Measurements from ENCODE around the gene AKNA. TPM values are rescaled to one million over a fixed set of nuclear protein-coding genes. Genes with fewer than 3 reads are reported as not detected.
A peak's percentile ranks its signal among the peaks of the same experiment; 100 is the strongest.

Gene AKNA
- polyA plus RNA-seq, 2 of the 4 experiments (the other 2 are of a cell fraction) = 2.7 to 4.6 TPM

DNA sequence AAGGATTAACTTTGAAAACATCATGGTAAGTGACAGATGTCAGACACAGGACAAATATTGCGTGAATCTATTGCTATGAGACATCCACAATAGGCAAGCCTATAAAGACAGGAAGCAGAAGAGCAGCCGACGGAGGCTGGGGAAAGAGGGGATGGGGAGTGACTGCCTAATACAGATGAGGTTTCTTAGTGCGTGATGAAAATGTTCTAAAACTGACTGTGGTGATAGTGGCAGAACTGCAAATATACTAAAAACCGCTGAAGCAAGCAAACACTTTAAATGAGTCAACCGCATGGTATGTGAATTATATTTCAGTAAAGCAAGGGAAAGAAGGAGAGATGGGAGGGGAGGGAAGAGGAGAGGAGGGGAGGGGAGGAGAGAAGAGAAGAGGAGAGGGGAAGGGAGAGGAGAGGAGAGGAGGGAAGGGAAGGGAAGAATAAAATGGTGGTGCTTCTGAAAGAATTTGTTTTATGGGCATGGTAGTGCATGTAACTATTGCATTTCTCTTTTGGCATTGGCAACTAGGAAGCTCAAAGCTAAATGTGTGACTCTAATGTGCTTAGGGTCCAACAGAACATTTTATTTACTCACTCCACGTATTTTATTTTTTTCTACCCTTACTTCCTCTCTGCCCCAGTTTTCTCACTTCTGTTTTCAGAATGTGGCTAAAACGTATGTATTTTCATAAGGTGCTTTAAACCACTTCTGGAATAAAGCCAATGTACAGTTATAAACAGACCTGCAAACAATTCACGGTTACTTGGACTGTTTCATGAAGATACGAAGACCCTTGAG is 21.3 kb downstream of the AKNA start:
- Histone ChIP-seq H3K4me2 (peak overlapping the region; percentile 55), H3K4me1 (peaks cover 21% of the 10 kb centered on the region), H3K4me3 (no peak overlapping the region), H3K27ac (peak overlapping the region; percentile 33 to 50; a peak in 3 of 6 replicates), H3K9me3 (no peaks in the 10 kb centered on the region)
- TF ChIP-seq MAFK (IDR thresholded peaks at IDR 0.05; ENCODE audit: partially characterized antibody) (peak; percentile 26), REST (IDR thresholded peaks at IDR 0.05) (no peak)
- POLR2A ChIA-PET = no interaction called here
- peak in 1 of 2 experiments; percentile 9 for DNase-seq (ENCODE audit: low read depth in 1 of 2, low spot score in 1 of 2)
- WGBS (ENCODE audit: missing lambda C conversion rate) = 42% methylated on average over 10 of the region's 10 CpGs
- CTCF ChIA-PET = interaction anchor here (0.6 to 1.8 kb wide), 10 partner anchors 7 to 68 kb away, joined by 3 to 6 read pairs (median 3); no protein-coding TSS in a partner anchor
- peak; percentile 25 to 50; a peak in 4 of 6 replicates for ATAC-seq
- no peak for FAIRE-seq

DNA sequence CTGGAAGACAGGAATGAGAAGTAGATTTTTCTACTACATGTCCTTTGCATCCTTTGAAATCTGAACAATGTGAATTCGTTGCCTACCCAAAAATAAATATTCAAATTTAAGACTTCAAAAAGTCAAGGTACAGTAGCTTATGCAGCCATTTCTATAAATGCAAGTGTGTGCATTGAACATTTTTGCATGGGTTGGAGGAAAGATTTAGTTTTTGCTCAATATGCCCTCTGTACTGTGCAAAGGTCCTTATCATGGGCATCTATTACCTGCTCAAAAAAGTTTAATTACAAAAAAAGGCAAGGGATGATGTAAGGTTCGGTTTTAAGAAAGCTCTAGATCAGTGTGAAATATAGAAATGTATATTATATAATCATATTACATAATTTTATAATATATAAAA is 22.6 kb downstream of the AKNA start:
- no peak for DNase-seq (ENCODE audit: low read depth in 1 of 2, low spot score in 1 of 2)
- no peaks in the 10 kb centered on the region for H3K9me3 ChIP-seq
- POLR2A ChIA-PET = no interaction called here
- peaks cover 21% of the 10 kb centered on the region for H3K4me1 ChIP-seq
- 86% methylated on average over 2 of the region's 2 CpGs for WGBS (ENCODE audit: missing lambda C conversion rate)
- TF ChIP-seq ZNF302 (CRISPR knock-in tag; IDR thresholded peaks at IDR 0.05) (no peak), HES2 (IDR thresholded peaks at IDR 0.05) (no peak), CBX8 (IDR thresholded peaks at IDR 0.05) (no peak), FOSB (CRISPR knock-in tag; IDR thresholded peaks at IDR 0.05) (no peak), MAZ (IDR thresholded peaks at IDR 0.05; ENCODE audit: borderline replicate concordance, low read depth, low read length) (no peak), FOXS1 (CRISPR knock-in tag; IDR thresholded peaks at IDR 0.05) (no peak), ZC3H11A (IDR thresholded peaks at IDR 0.05) (no peak), GATA3 (IDR thresholded peaks at IDR 0.05; ENCODE audit: borderline replicate concordance) (no peak), RFX5 (IDR thresholded peaks at IDR 0.05) (no peak), CEBPB (IDR thresholded peaks at IDR 0.05) (no peak), EHF (CRISPR knock-in tag; IDR thresholded peaks at IDR 0.05) (no peak), E2F6 (IDR thresholded peaks at IDR 0.05; ENCODE audit: borderline replicate concordance, low read depth) (no peak), HDAC2 (IDR thresholded peaks at IDR 0.05) (no peak), JUNB (IDR thresholded peaks at IDR 0.05) (no peak), ELK1 (IDR thresholded peaks at IDR 0.05; ENCODE audit: low read depth, low read length) (no peak), CHD2 (IDR thresholded peaks at IDR 0.05; ENCODE audit: low read length, partially characterized antibody) (no peak), HEYL (CRISPR knock-in tag; IDR thresholded peaks at IDR 0.05) (no peak), PBX3 (IDR thresholded peaks at IDR 0.05) (no peak)
- TF ChIP-seq, protein P1, sequence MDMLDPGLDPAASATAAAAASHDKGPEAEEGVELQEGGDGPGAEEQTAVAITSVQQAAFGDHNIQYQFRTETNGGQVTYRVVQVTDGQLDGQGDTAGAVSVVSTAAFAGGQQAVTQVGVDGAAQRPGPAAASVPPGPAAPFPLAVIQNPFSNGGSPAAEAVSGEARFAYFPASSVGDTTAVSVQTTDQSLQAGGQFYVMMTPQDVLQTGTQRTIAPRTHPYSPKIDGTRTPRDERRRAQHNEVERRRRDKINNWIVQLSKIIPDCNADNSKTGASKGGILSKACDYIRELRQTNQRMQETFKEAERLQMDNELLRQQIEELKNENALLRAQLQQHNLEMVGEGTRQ (IDR thresholded peaks at IDR 0.05) = no peak
- H3K4me3 ChIP-seq = no peak overlapping the region
- no peak overlapping the region for H3K4me2 ChIP-seq
- no peak for ATAC-seq
- H3K27ac ChIP-seq = no peak overlapping the region
- CTCF ChIA-PET = interaction anchor here (0.6 to 2.1 kb wide), 7 partner anchors 12 to 309 kb away, joined by 3 to 6 read pairs (median 3); no protein-coding TSS in a partner anchor
- FAIRE-seq = no peak
